ENCODE measurements around the gene HDHD2. TPM values are rescaled to one million over a fixed set of nuclear protein-coding genes. Genes with fewer than 3 reads are reported as not detected.
A peak's percentile ranks its signal among the peaks of the same experiment; 100 is the strongest.

Gene HDHD2
- total RNA-seq, 1 donor from 2014 or later = 47.2 TPM

DNA sequence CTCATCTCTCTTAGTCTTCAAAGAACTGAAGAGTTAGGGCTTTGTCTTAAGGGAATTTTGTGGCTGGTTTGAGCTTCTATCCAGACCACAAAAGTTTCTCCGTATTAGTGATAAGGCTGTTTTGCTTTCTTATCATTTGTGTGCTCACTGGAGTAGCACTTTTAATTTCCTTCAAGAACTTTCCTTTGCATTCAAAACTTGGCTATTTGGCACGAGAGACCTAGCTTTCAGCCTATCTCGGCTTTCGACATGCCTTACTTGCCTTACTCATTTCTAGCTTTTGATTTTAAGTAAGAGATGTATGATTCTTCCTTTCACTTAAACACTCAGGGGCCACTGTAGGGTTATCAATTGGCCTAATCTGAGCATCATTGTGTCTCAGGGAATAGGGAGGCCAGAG lies 29.9 kb downstream of the HDHD2 start:
- H3K27me3 Mint-ChIP-seq = no peaks in the 10 kb centered on the region
- no peak overlapping the region for H3K4me3 Mint-ChIP-seq (ENCODE audit: low read depth)
- DNase-seq (ENCODE audit: low spot score, unreplicated experiment) = no peak
- peaks cover 10% of the 10 kb centered on the region for H3K4me1 Mint-ChIP-seq (ENCODE audit: low read depth)
- H3K27ac Mint-ChIP-seq = no peak overlapping the region
- peaks cover 25% of the 10 kb centered on the region for H3K36me3 Mint-ChIP-seq (ENCODE audit: insufficient read depth)
- TF ChIP-seq, protein P1, sequence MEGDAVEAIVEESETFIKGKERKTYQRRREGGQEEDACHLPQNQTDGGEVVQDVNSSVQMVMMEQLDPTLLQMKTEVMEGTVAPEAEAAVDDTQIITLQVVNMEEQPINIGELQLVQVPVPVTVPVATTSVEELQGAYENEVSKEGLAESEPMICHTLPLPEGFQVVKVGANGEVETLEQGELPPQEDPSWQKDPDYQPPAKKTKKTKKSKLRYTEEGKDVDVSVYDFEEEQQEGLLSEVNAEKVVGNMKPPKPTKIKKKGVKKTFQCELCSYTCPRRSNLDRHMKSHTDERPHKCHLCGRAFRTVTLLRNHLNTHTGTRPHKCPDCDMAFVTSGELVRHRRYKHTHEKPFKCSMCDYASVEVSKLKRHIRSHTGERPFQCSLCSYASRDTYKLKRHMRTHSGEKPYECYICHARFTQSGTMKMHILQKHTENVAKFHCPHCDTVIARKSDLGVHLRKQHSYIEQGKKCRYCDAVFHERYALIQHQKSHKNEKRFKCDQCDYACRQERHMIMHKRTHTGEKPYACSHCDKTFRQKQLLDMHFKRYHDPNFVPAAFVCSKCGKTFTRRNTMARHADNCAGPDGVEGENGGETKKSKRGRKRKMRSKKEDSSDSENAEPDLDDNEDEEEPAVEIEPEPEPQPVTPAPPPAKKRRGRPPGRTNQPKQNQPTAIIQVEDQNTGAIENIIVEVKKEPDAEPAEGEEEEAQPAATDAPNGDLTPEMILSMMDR (IDR thresholded peaks at IDR 0.05; ENCODE audit: unreplicated experiment) = no peak
- no peaks in the 10 kb centered on the region for H3K9me3 Mint-ChIP-seq (ENCODE audit: low read depth)

DNA sequence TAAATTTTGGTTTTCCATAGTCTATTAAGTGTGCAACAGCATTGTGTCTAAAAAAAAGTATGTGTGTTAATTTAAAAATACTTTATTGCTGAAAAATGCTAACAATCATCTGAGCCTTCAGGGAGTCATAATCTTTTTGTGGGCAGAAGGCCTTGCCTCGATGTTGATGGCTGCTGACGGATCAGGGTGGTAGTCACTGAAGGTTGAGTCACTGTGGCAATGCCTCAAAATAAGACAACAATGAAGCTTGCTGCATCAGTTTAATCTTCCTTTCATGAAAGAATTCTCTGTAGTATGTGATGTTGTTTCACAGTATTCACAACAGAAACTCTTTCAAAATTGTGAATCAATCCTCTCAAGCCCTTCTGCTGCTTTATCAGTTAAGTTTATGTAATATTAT lies 31.3 kb downstream of the HDHD2 start:
- no peak overlapping the region for H3K27ac Mint-ChIP-seq
- H3K27me3 Mint-ChIP-seq = no peaks in the 10 kb centered on the region
- no peak overlapping the region for H3K4me3 Mint-ChIP-seq (ENCODE audit: low read depth)
- no peak for DNase-seq (ENCODE audit: low spot score, unreplicated experiment)
- no peaks in the 10 kb centered on the region for H3K9me3 Mint-ChIP-seq (ENCODE audit: low read depth)
- H3K4me1 Mint-ChIP-seq (ENCODE audit: low read depth) = peaks cover 17% of the 10 kb centered on the region
- TF ChIP-seq, protein P1 (IDR thresholded peaks at IDR 0.05; ENCODE audit: unreplicated experiment) = no peak
- H3K36me3 Mint-ChIP-seq (ENCODE audit: insufficient read depth) = peaks cover 26% of the 10 kb centered on the region

DNA sequence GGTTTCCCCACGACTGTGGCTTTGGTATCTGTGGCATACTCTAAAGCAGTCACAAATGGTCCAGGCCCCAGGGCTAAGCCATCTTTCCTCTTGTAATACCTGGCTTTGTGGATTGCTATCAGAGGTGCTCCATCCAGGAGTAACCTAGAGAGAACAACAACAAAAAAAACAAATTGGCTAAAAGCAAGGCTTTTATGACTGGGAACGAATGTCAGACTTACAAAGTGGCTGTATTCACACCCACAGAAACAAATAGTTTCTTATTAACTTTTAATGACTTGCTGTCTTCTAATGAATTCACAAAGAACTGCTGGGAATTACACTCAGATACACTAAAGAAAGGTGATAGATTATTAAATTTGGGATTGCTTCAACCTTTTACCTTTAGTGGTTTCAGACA lies 35.1 kb downstream of the HDHD2 start:
- Mint-ChIP-seq H3K27ac (peak overlapping the region; percentile 17), H3K4me3 (ENCODE audit: low read depth) (no peak overlapping the region), H3K36me3 (ENCODE audit: insufficient read depth) (peaks cover 29% of the 10 kb centered on the region), H3K4me1 (ENCODE audit: low read depth) (peaks cover 32% of the 10 kb centered on the region), H3K9me3 (ENCODE audit: low read depth) (no peaks in the 10 kb centered on the region), H3K27me3 (no peaks in the 10 kb centered on the region)
- TF ChIP-seq, protein P1 (IDR thresholded peaks at IDR 0.05; ENCODE audit: unreplicated experiment) = no peak
- DNase-seq (ENCODE audit: low spot score, unreplicated experiment) = no peak

DNA sequence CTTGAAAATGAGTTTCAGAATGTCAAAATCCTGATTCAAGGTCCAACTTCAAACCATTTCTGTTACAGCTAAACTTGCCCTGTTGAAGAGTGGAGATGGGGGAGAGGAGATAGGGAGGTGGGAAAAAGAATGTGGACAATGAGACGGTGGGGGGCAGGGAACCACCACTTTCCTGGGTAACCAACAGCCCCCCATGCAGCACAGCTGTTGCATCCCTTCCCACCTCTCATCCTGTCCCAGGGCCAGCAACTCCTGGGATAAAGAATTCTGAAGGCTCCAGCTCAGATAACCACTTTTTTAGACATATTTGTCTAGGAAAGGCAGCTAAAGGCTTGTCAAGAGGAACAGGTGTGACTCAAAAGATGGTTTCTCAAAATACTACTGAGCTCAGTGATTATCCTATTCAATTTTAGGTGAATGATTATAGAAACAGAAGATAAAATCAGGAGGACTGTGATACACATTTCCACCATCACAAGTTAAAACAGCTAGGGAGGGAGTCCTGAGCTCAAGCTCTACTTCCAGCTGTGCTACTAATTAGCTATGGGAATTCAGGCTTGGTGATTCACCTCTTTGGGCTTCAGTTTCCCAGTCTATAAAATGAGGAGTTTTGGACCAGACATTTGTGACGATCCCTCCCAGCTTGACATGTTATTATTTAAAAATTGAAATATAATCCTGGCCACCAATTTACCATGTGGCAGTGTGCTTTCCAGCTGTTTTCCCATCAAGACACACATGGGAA lies 36.3 kb downstream of the HDHD2 start:
- Mint-ChIP-seq H3K27me3 (no peaks in the 10 kb centered on the region), H3K27ac (no peak overlapping the region), H3K36me3 (ENCODE audit: insufficient read depth) (peaks cover 25% of the 10 kb centered on the region), H3K4me3 (ENCODE audit: low read depth) (no peak overlapping the region), H3K4me1 (ENCODE audit: low read depth) (peaks cover 32% of the 10 kb centered on the region), H3K9me3 (ENCODE audit: low read depth) (no peaks in the 10 kb centered on the region)
- no peak for DNase-seq (ENCODE audit: low spot score, unreplicated experiment)
- TF ChIP-seq, protein P1 (IDR thresholded peaks at IDR 0.05; ENCODE audit: unreplicated experiment) = no peak

DNA sequence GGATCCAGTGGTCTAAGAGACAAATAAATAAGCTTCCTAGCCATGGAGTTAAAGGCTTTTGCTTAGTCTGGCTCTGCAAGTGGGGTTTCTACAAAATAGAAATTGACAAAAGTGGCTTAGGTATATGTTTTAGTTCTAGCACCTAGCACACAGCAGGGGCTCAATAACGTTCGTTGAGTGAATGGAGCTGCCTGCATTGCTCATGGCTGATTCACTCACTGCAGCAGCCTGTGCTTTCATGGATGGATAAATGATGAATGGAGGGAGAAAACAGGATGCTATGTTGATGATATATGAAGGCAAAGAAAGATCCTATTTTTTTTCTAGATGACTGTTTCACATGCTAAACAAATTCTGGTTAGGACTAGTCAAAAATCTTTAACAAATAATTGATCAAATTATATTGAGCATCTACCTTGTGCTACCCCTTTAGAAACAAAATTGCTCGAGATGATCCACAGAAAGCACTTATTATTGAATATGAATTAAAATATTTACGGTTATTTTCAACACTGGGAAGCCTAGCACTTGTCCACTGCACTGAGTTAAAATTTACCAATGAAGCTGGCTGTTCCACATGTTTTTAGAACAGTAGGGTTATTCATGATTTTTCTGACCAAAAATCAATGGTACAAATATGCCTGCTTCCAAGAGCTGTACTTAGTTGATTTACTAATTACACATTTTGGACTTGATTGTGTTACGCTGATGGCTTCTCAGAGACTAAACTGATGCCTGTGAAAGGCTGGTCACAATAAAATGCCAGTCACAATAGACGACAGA lies 39.6 kb downstream of the HDHD2 start:
- H3K4me1 Mint-ChIP-seq (ENCODE audit: low read depth) = peaks cover 22% of the 10 kb centered on the region
- H3K36me3 Mint-ChIP-seq (ENCODE audit: insufficient read depth) = peaks cover 20% of the 10 kb centered on the region
- no peak for DNase-seq (ENCODE audit: low spot score, unreplicated experiment)

More for the DNA sequence above, 39.6 kb downstream of the HDHD2 start:
- Mint-ChIP-seq H3K27me3 (no peaks in the 10 kb centered on the region), H3K4me3 (ENCODE audit: low read depth) (no peak overlapping the region), H3K27ac (peak overlapping the region; percentile 83), H3K9me3 (ENCODE audit: low read depth) (no peaks in the 10 kb centered on the region)
- TF ChIP-seq, protein P1 (IDR thresholded peaks at IDR 0.05; ENCODE audit: unreplicated experiment) = no peak

All from progenitor cell of endocrine pancreas (in vitro differentiated cells).